NB4 (cell line): Measurements from ENCODE around the gene RPTOR.

ENCODE experiments used
- DNase-seq: peaks from one replicate; pipeline ENCODE4 v3.0.0; 2010; ENCODE audit warnings: low read depth
- H3K4me3 ChIP-seq: one replicate; pipeline ENCODE4 v1.5.1; 2011; ENCODE audit warnings: mild to moderate bottlenecking, low read depth, low read length, moderate library complexity
- CTCF ChIP-seq: IDR thresholded peaks from one replicate; pipeline ENCODE4 v1.5.1; 2012; ENCODE audit warnings: low read depth, low read length
- MAX ChIP-seq: IDR thresholded peaks from 2 replicates; pipeline ENCODE4 v1.6.1; 2011; ENCODE audit warnings: low read depth, low read length
- MYC ChIP-seq: IDR thresholded peaks from 2 replicates; pipeline ENCODE4 v1.6.1; 2011; ENCODE audit warnings: low read depth, low read length
- POLR2A ChIP-seq: IDR thresholded peaks from 2 replicates; pipeline ENCODE4 v1.6.1; 2011; ENCODE audit warnings: mild to moderate bottlenecking; ENCODE audit not compliant: insufficient read length; ENCODE audit errors: extremely low read depth

The RPTOR gene

DNA sequence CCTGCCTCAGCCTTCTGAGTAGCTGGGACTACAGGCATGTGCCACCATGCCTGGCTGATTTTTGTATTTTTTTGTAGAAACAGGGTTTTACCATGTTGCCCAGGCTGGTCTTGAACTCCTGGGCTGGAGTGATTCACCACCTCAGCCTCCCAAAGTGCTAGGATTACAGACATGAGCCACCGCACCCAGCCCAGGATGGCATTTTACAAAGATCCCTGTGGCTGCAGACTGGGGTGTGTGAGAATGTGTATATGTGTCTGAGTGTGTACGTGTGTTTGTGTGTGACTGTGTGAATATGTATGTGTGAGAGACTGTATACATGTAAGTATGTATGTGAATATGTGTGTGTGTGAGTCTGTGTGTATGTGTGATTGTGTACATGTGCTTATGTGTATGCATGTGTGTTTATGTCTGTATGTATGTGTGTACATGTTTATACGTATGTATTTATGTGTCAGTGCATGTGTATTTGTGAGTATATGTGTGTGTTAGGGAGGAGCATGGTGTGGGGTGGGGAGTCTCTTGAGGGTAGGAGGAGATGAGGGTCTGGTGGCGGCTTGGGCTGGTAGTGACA is 17.0 kb downstream of the RPTOR start:
- H3K4me3 ChIP-seq: no peak overlapping the region
- TF ChIP-seq CTCF (no peak), MAX (no peak), MYC (no peak), POLR2A (no peak)
- DNase-seq: no peak

DNA sequence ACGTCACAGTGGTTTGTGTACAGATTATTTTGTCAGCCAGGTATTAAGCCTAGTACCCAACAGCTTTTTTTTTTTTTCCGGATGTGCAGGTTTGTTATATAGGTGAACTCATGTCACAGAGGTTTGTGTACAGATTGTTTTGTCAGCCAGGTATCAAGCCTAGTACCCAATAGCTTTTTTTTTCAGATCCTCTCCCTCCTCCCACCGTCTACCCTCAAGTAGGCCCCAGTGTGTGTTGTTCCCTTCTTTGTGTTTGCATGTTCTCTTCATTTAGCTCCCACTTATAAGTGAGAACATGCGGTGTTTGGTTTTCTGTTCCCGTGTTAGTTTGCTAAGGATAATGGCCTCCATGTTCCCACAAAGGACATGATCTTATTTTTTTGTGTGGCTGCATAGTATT is 19.9 kb downstream of the RPTOR start:
- DNase-seq: no peak
- TF ChIP-seq CTCF: no peak
- no peak for TF ChIP-seq MAX
- no peak for TF ChIP-seq POLR2A
- TF ChIP-seq MYC: no peak
- no peak overlapping the region for H3K4me3 ChIP-seq

- no peak for DNase-seq
- no peak for TF ChIP-seq CTCF
- TF ChIP-seq POLR2A: no peak
- H3K4me3 ChIP-seq: no peak overlapping the region
Observed at GRCh38 chr17:80565343-80566053, 20.9 kb downstream of the RPTOR start.

GRCh38 chr17:80566054-80566400 is 21.4 kb downstream of the RPTOR start:
- no peak overlapping the region for H3K4me3 ChIP-seq
- no peak for DNase-seq
- TF ChIP-seq POLR2A (no peak), CTCF (no peak), MYC (no peak), MAX (no peak)

- H3K4me3 ChIP-seq: no peak overlapping the region
- TF ChIP-seq POLR2A: no peak
- no peak for TF ChIP-seq MYC
- TF ChIP-seq CTCF: no peak
- no peak for TF ChIP-seq MAX
- no peak for DNase-seq
Observed at GRCh38 chr17:80568246-80568645, 23.6 kb downstream of the RPTOR start.
